MM.1S (cell line): ENCODE measurements around the gene CLDN11.
A peak's percentile ranks its signal among the peaks of the same experiment; 100 is the strongest.

Source experiments
- DNase-seq: peaks from one replicate; pipeline ENCODE4 v3.0.0-alpha.2; 2015
- H2AFZ ChIP-seq: fragments of 300-600 bp; sonication (generic); 2 replicates; pipeline ENCODE4 v1.6.0; 2016; ENCODE audit warnings: antibody characterized with exemption, low read length
- H3F3A ChIP-seq: fragments of 300-600 bp; sonication (generic); 2 replicates; pipeline ENCODE4 v1.6.1; 2016; ENCODE audit warnings: mild to moderate bottlenecking, antibody characterized with exemption, low read length, moderate library complexity, mixed read lengths; ENCODE audit not compliant: insufficient read depth
- H3K27ac ChIP-seq: fragments of 300-600 bp; sonication (generic); 2 replicates; pipeline ENCODE4 v1.5.1; 2016; ENCODE audit warnings: mild to moderate bottlenecking, low read length
- H3K27me3 ChIP-seq: fragments of 300-600 bp; sonication (generic); replicated peaks from 2 replicates; pipeline ENCODE4 v1.6.0; 2016; ENCODE audit warnings: low read length; ENCODE audit not compliant: insufficient read depth
- H3K36me3 ChIP-seq: fragments of 300-600 bp; sonication (generic); replicated peaks from 2 replicates; pipeline ENCODE4 v1.6.1; 2016; ENCODE audit warnings: mild to moderate bottlenecking, low read length, mixed read lengths; ENCODE audit not compliant: insufficient read depth
- H3K4me1 ChIP-seq: fragments of 300-600 bp; sonication (generic); 2 replicates; pipeline ENCODE4 v1.6.1; 2016; ENCODE audit warnings: low read length, mixed read lengths
- H3K4me2 ChIP-seq: fragments of 300-600 bp; sonication (generic); 2 replicates; pipeline ENCODE4 v1.6.0; 2016; ENCODE audit warnings: low read depth, low read length
- H3K4me3 ChIP-seq: fragments of 300-600 bp; sonication (generic); 2 replicates; pipeline ENCODE4 v1.5.1; 2016; ENCODE audit warnings: low read length, mixed read lengths
- H3K79me2 ChIP-seq: fragments of 300-600 bp; sonication (generic); 2 replicates; pipeline ENCODE4 v1.6.1; 2016; ENCODE audit warnings: mixed run types, low read length, mixed read lengths
- H3K9ac ChIP-seq: fragments of 300-600 bp; sonication (generic); 2 replicates; pipeline ENCODE4 v1.6.1; 2016; ENCODE audit warnings: low read length, mixed read lengths
- H3K9me2 ChIP-seq: fragments of 300-600 bp; sonication (generic); replicated peaks from 2 replicates; pipeline ENCODE4 v1.6.1; 2016; ENCODE audit warnings: mild to moderate bottlenecking, low read length, mixed read lengths; ENCODE audit not compliant: insufficient read depth
- H3K9me3 ChIP-seq: fragments of 300-600 bp; sonication (generic); replicated peaks from 2 replicates; pipeline ENCODE4 v1.6.1; 2016; ENCODE audit warnings: mild to moderate bottlenecking, low read length, mixed read lengths; ENCODE audit not compliant: insufficient read depth
- H4K20me1 ChIP-seq: fragments of 300-600 bp; sonication (generic); 2 replicates; pipeline ENCODE4 v1.6.1; 2016; ENCODE audit warnings: mild to moderate bottlenecking, low read length, moderate library complexity, mixed read lengths; ENCODE audit not compliant: insufficient read depth
- EZH2 ChIP-seq: fragments of 300-600 bp; sonication (generic); optimal IDR thresholded peaks from 2 replicates; pipeline ENCODE3; 2017; ENCODE audit warnings: low read depth, mild to moderate bottlenecking, antibody characterized with exemption, low read length, mixed read lengths
- EZH2phosphoT487 ChIP-seq: fragments of 300-600 bp; sonication (generic); IDR thresholded peaks from 2 replicates; pipeline ENCODE4 v1.6.1; 2018; ENCODE audit warnings: antibody characterized with exemption, low read length
- TF ChIP-seq, protein P1 (sequence below): fragments of 300-600 bp; sonication (generic); IDR thresholded peaks from 2 replicates; pipeline ENCODE4 v1.5.1; 2016; ENCODE audit warnings: antibody characterized with exemption, low read length, mixed read lengths

The CLDN11 gene

DNA sequence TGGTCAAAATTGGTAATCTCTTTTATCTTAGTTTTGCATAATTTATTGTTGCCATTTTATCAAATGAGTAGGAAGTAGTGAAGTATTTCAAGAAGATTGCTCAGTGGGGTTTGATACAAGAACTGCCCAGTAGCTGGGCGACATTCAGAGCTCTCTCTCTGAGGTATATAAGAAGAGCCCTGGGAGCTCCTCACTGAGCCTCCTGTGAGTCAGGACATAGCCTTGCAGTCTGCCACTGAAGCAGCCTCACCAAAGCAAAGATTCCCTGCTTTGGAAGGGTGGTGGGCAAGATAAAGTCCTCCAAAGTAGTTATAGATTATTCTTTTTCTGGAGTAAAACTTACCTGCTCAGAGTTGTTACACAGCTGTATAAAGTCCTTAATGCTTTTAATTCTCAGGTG lies 35.1 kb upstream of the CLDN11 start:
- H3K9me3 ChIP-seq = no peaks in the 10 kb centered on the region
- H3K4me1 ChIP-seq = no peaks in the 10 kb centered on the region
- H3K4me2 ChIP-seq = no peak overlapping the region
- no peak for DNase-seq
- no peaks in the 10 kb centered on the region for H3K27me3 ChIP-seq
- H3K4me3 ChIP-seq = no peak overlapping the region
- H3K9ac ChIP-seq = no peak overlapping the region
- H4K20me1 ChIP-seq = no peaks in the 10 kb centered on the region
- H2AFZ ChIP-seq = no peak overlapping the region
- H3K27ac ChIP-seq = no peak overlapping the region
- no peaks in the 10 kb centered on the region for H3F3A ChIP-seq
- TF ChIP-seq EZH2phosphoT487 (no peak), EZH2 (no peak)
- TF ChIP-seq, protein P1, sequence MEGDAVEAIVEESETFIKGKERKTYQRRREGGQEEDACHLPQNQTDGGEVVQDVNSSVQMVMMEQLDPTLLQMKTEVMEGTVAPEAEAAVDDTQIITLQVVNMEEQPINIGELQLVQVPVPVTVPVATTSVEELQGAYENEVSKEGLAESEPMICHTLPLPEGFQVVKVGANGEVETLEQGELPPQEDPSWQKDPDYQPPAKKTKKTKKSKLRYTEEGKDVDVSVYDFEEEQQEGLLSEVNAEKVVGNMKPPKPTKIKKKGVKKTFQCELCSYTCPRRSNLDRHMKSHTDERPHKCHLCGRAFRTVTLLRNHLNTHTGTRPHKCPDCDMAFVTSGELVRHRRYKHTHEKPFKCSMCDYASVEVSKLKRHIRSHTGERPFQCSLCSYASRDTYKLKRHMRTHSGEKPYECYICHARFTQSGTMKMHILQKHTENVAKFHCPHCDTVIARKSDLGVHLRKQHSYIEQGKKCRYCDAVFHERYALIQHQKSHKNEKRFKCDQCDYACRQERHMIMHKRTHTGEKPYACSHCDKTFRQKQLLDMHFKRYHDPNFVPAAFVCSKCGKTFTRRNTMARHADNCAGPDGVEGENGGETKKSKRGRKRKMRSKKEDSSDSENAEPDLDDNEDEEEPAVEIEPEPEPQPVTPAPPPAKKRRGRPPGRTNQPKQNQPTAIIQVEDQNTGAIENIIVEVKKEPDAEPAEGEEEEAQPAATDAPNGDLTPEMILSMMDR = no peak
- no peaks in the 10 kb centered on the region; the same call in 1 of the 2 replicates for H3K36me3 ChIP-seq
- 0 out of 2 replicates have a peak, but pooled peaks cover 4% of the 10 kb centered on the region for H3K79me2 ChIP-seq
- H3K9me2 ChIP-seq = no peaks in the 10 kb centered on the region

DNA sequence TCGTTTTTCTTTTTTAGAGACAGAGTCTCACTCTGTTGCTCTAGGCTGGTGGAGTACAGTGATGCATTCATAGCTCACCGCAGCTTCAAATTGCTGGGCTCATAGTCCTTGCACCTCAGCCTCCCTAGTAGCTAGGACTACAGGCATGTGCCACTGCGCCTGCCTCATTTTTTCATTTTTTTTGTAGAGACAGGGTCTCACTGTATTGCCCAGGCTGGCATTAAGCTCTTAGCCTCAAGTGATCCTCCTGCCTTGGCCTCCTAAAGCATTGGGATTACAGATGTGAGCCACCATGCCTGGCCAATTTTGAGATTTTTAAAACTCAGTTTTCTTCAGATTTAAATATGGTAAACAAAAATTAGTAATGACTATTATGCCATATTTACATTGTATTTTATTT lies 32.2 kb upstream of the CLDN11 start:
- H3K36me3 ChIP-seq = no peaks in the 10 kb centered on the region; the same call in 1 of the 2 replicates
- H3F3A ChIP-seq = no peaks in the 10 kb centered on the region
- no peaks in the 10 kb centered on the region for H3K27me3 ChIP-seq
- H4K20me1 ChIP-seq = no peaks in the 10 kb centered on the region
- no peaks in the 10 kb centered on the region for H3K4me1 ChIP-seq
- no peak for DNase-seq
- H3K4me3 ChIP-seq = no peak overlapping the region
- no peak for TF ChIP-seq EZH2phosphoT487
- TF ChIP-seq, protein P1 = no peak
- TF ChIP-seq EZH2 = no peak
- no peak overlapping the region for H3K27ac ChIP-seq
- H2AFZ ChIP-seq = no peak overlapping the region
- H3K9me3 ChIP-seq = no peaks in the 10 kb centered on the region
- H3K9ac ChIP-seq = no peak overlapping the region
- H3K9me2 ChIP-seq = no peaks in the 10 kb centered on the region
- no peak overlapping the region for H3K4me2 ChIP-seq
- 0 out of 2 replicates have a peak, but pooled peaks cover 4% of the 10 kb centered on the region for H3K79me2 ChIP-seq

DNA sequence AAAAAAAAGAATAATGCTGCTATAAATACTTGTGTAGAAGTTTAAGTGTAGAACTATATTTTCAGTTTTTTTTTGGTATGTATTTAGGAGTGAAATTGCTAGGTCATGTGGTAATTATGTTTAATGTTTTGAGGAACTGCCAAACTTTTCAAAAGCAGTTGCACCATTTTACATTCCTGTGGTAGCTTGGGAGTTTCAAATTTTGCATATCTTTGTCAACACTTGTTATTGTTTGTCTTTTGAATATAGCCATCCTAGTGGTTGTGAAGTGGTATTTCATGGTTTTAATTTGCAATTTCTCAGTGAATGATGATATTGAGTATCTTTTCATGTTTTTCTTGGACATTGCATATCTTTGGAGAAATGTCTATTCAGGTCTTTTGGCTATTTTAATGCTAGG lies 30.7 kb upstream of the CLDN11 start:
- Histone ChIP-seq H2AFZ (no peak overlapping the region), H3K9ac (no peak overlapping the region), H3K4me1 (no peaks in the 10 kb centered on the region), H3K27ac (no peak overlapping the region), H3K27me3 (no peaks in the 10 kb centered on the region), H3F3A (no peaks in the 10 kb centered on the region), H3K9me3 (no peaks in the 10 kb centered on the region), H3K9me2 (no peaks in the 10 kb centered on the region), H3K4me2 (no peak overlapping the region), H4K20me1 (no peaks in the 10 kb centered on the region), H3K79me2 (0 out of 2 replicates have a peak, but pooled peaks cover 4% of the 10 kb centered on the region), H3K36me3 (no peaks in the 10 kb centered on the region; the same call in 1 of the 2 replicates), H3K4me3 (no peak overlapping the region)
- no peak for DNase-seq
- TF ChIP-seq EZH2phosphoT487 = no peak
- TF ChIP-seq, protein P1 = peak; percentile 12; the same call in 1 of the 2 replicates
